Mesenchymal stem cell (in vitro differentiated cells and primary cell): ENCODE results near the gene MICAL3.
"Not testable (repeated sequence)": the region's sequence is repeated elsewhere in the genome, so short reads cannot be mapped to it uniquely, and the experiment has no call there.

ENCODE experiments used
- DNase-seq: peaks from one replicate; pipeline ENCODE4 v3.0.0-alpha.2; 2013
- H2AFZ ChIP-seq: one replicate; pipeline ENCODE4 v1.6.1; 2013; ENCODE audit warnings: low read depth, mild to moderate bottlenecking, control low read depth, inconsistent platforms, low read length, moderate library complexity
- H2AK5ac ChIP-seq: 2 replicates; pipeline ENCODE4 v1.6.1; 2013; ENCODE audit warnings: low read length, moderate library complexity, mild to moderate bottlenecking, inconsistent platforms; ENCODE audit not compliant: severe bottlenecking
- H2BK120ac ChIP-seq: one replicate; pipeline ENCODE4 v1.6.1; 2013; ENCODE audit warnings: low read depth, mild to moderate bottlenecking, inconsistent platforms, low read length, moderate library complexity
- H2BK12ac ChIP-seq, 2 experiments: one replicate each; pipeline ENCODE4 v1.6.1; 2013; ENCODE audit warnings: inconsistent platforms in 2 of 2, low read length in 2 of 2, mild to moderate bottlenecking in 2 of 2, moderate library complexity in 2 of 2, control low read depth in 1 of 2
- H2BK15ac ChIP-seq: one replicate; pipeline ENCODE4 v1.6.1; 2013; ENCODE audit warnings: mild to moderate bottlenecking, low read depth, inconsistent platforms; ENCODE audit not compliant: poor library complexity, severe bottlenecking
- H2BK5ac ChIP-seq: 2 replicates; pipeline ENCODE4 v1.6.1; 2013; ENCODE audit warnings: low read depth, mild to moderate bottlenecking, low read length, control low read depth, inconsistent platforms; ENCODE audit not compliant: poor library complexity, severe bottlenecking
- H3K14ac ChIP-seq, 2 experiments: one replicate each; pipeline ENCODE4 v1.6.1; 2013; ENCODE audit warnings: inconsistent platforms in 2 of 2, low read length in 2 of 2, control low read depth in 1 of 2, mild to moderate bottlenecking in 1 of 2, moderate library complexity in 1 of 2
- H3K18ac ChIP-seq, 2 experiments: one replicate each; pipeline ENCODE4 v1.6.1; 2013; ENCODE audit warnings: inconsistent platforms in 2 of 2, low read length in 2 of 2, control low read depth in 1 of 2, low read depth in 1 of 2, mild to moderate bottlenecking in 1 of 2
- H3K23ac ChIP-seq, 2 experiments: one replicate each; pipeline ENCODE4 v1.6.1; 2013; ENCODE audit warnings: inconsistent platforms in 2 of 2, low read length in 2 of 2, mild to moderate bottlenecking in 2 of 2, moderate library complexity in 2 of 2, control low read depth in 1 of 2
- H3K27ac ChIP-seq: 2 replicates; pipeline ENCODE4 v1.5.1; 2013; ENCODE audit warnings: mild to moderate bottlenecking, moderate library complexity, low read length, control low read depth, inconsistent platforms; ENCODE audit not compliant: poor library complexity, severe bottlenecking
- H3K27me3 ChIP-seq, 2 experiments: 2 replicates each; pipeline versions ENCODE4 v1.6.1 to v1.7.0; 2013; ENCODE audit warnings: low read length in 2 of 2, mild to moderate bottlenecking in 2 of 2, moderate library complexity in 2 of 2, control low read depth in 1 of 2, inconsistent platforms in 1 of 2; ENCODE audit not compliant: control insufficient read depth in 1 of 2, insufficient read depth in 1 of 2
- H3K36me3 ChIP-seq, 2 experiments: 2 replicates each; pipeline versions ENCODE4 v1.6.1 to v1.7.0; 2013; ENCODE audit warnings: low read length in 2 of 2, control low read depth in 1 of 2, inconsistent platforms in 1 of 2, low read depth in 1 of 2, mild to moderate bottlenecking in 1 of 2; ENCODE audit not compliant: insufficient read depth in 2 of 2, control insufficient read depth in 1 of 2
- H3K4ac ChIP-seq, 2 experiments: one replicate each; pipeline ENCODE4 v1.6.1; 2013; ENCODE audit warnings: inconsistent platforms in 2 of 2, low read length in 2 of 2, mild to moderate bottlenecking in 2 of 2, moderate library complexity in 2 of 2, control low read depth in 1 of 2, low read depth in 1 of 2
- H3K4me1 ChIP-seq: 2 replicates; pipeline ENCODE4 v1.6.1; 2013; ENCODE audit warnings: low read depth, low read length, control low read depth; ENCODE audit not compliant: control insufficient read depth, insufficient read depth
- H3K4me2 ChIP-seq: 2 replicates; pipeline ENCODE4 v1.6.1; 2013; ENCODE audit warnings: low read length, mild to moderate bottlenecking, inconsistent platforms; ENCODE audit not compliant: poor library complexity, severe bottlenecking
- H3K4me3 ChIP-seq, 2 experiments: 2 replicates each; pipeline versions ENCODE4 v1.5.1 to v1.7.0; 2013; ENCODE audit warnings: low read length in 2 of 2, mild to moderate bottlenecking in 2 of 2, control low read depth in 1 of 2, low read depth in 1 of 2; ENCODE audit not compliant: insufficient read depth in 1 of 2
- H3K79me1 ChIP-seq: replicated peaks from 2 replicates; pipeline ENCODE4 v1.6.1; 2013; ENCODE audit warnings: mild to moderate bottlenecking, control low read depth, low read length, inconsistent platforms; ENCODE audit not compliant: poor library complexity, severe bottlenecking
- H3K9ac ChIP-seq: 2 replicates; pipeline ENCODE4 v1.7.0; 2013; ENCODE audit warnings: mild to moderate bottlenecking, low read length, moderate library complexity
- H3K9me3 ChIP-seq: 2 replicates; pipeline ENCODE4 v1.7.0; 2013; ENCODE audit warnings: mild to moderate bottlenecking, low read length; ENCODE audit not compliant: control insufficient read depth
- H4K8ac ChIP-seq: one replicate; pipeline ENCODE4 v1.6.1; 2013; ENCODE audit warnings: inconsistent platforms, mild to moderate bottlenecking, low read length, moderate library complexity
- H4K91ac ChIP-seq: one replicate; pipeline ENCODE4 v1.6.1; 2013; ENCODE audit warnings: mild to moderate bottlenecking, low read length, inconsistent platforms
- WGBS: methylation state at CpG from one replicate; pipeline ENCODE4 v1.1.7; 2013; ENCODE audit warnings: mixed read lengths; 5-methylcytosine and 5-hydroxymethylcytosine counted together

MICAL3 gene

GRCh38 chr22:17985606-17986005, 38.8 kb downstream of the MICAL3 start:
- WGBS, result 87% methylated on average over 5 of the region's 5 CpGs
- H3K4me3 ChIP-seq, result no peak overlapping the region
- no peak for DNase-seq
- H2BK5ac ChIP-seq, result no peak overlapping the region
- no peak overlapping the region for H2BK120ac ChIP-seq
- no peak overlapping the region for H4K91ac ChIP-seq
- H2BK12ac ChIP-seq, result no peak overlapping the region
- no peak overlapping the region for H3K4ac ChIP-seq
- peaks cover 0 to 30% of the 10 kb centered on the region in 2 experiments for H3K36me3 ChIP-seq
- H3K9me3 ChIP-seq, result no peaks in the 10 kb centered on the region
- peak overlapping the region; percentile 22 for H4K8ac ChIP-seq
- no peak overlapping the region for H2AFZ ChIP-seq
- H2AK5ac ChIP-seq, result peak overlapping the region; percentile 12
- H3K9ac ChIP-seq, result no peak overlapping the region
- H3K23ac ChIP-seq, result no peak overlapping the region
- H3K14ac ChIP-seq, result no peak overlapping the region
- no peaks in the 10 kb centered on the region for H3K27me3 ChIP-seq
- no peaks in the 10 kb centered on the region for H3K79me1 ChIP-seq
- no peak overlapping the region for H3K4me2 ChIP-seq
- no peak overlapping the region for H3K18ac ChIP-seq
- H2BK15ac ChIP-seq, result no peak overlapping the region
- H3K27ac ChIP-seq, result no peak overlapping the region
- H3K4me1 ChIP-seq, result peaks cover 58% of the 10 kb centered on the region

DNA sequence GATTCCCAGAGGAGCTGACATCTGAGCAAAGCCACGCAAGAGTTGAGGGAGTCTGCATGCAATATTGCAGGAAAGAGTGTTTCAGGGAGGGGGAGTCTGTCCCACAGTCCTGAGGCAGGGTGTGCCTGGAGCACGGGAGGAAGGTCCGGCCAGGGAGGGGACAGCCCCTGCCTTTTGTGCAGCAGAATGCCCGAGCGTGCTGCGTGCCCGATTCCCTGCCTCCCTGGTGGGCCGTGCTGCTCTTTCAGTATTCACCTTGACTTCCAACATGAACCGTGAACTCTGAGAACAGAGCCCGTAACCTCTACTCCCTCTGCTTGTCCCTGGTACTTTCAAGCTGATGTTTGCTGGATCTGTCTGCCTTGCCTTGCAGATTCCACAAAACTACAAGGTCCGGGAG, 39.3 kb downstream of the MICAL3 start:
- not testable (repeated sequence) for H3K23ac ChIP-seq, DNase-seq, H4K91ac ChIP-seq, H2BK5ac ChIP-seq, H3K9me3 ChIP-seq, H3K4me2 ChIP-seq, H2AK5ac ChIP-seq, H2BK120ac ChIP-seq, H3K4me3 ChIP-seq, H3K27ac ChIP-seq, H3K14ac ChIP-seq, H2BK12ac ChIP-seq, H4K8ac ChIP-seq, H3K9ac ChIP-seq, H2AFZ ChIP-seq, H3K79me1 ChIP-seq, H3K27me3 ChIP-seq, H2BK15ac ChIP-seq, H3K18ac ChIP-seq, H3K4ac ChIP-seq
- H3K36me3 ChIP-seq, result peaks cover 0 to 31% of the 10 kb centered on the region in 2 experiments
- H3K4me1 ChIP-seq, result peaks cover 57% of the 10 kb centered on the region
- WGBS, result 83% methylated on average over 11 of the region's 11 CpGs

- H4K91ac ChIP-seq, result no peak overlapping the region
- H3K9me3 ChIP-seq, result no peaks in the 10 kb centered on the region
- no peak overlapping the region for H3K4me2 ChIP-seq
- H2BK12ac ChIP-seq, result peak overlapping the region in 1 of 2 experiments; percentile 28
- H3K14ac ChIP-seq, result no peak overlapping the region
- no peak overlapping the region for H2BK15ac ChIP-seq
- H2BK5ac ChIP-seq, result no peak overlapping the region
- H3K27me3 ChIP-seq, result no peaks in the 10 kb centered on the region
- H4K8ac ChIP-seq, result no peak overlapping the region
- DNase-seq, result no peak
- H2AK5ac ChIP-seq, result peak overlapping the region; percentile 55
- H2AFZ ChIP-seq, result no peak overlapping the region
- H3K36me3 ChIP-seq, result peaks cover 0 to 29% of the 10 kb centered on the region in 2 experiments
- H3K4me3 ChIP-seq, result no peak overlapping the region
- no peak overlapping the region for H2BK120ac ChIP-seq
- peaks cover 54% of the 10 kb centered on the region for H3K4me1 ChIP-seq
- no peak overlapping the region for H3K18ac ChIP-seq
- H3K9ac ChIP-seq, result no peak overlapping the region
- no peak overlapping the region for H3K23ac ChIP-seq
- 95% methylated on average over 8 of the region's 8 CpGs for WGBS
- peak overlapping the region; percentile 5 for H3K27ac ChIP-seq
- H3K79me1 ChIP-seq, result no peaks in the 10 kb centered on the region
- no peak overlapping the region for H3K4ac ChIP-seq
Observed at GRCh38 chr22:17984114-17984513, 40.2 kb downstream of the MICAL3 start.

DNA sequence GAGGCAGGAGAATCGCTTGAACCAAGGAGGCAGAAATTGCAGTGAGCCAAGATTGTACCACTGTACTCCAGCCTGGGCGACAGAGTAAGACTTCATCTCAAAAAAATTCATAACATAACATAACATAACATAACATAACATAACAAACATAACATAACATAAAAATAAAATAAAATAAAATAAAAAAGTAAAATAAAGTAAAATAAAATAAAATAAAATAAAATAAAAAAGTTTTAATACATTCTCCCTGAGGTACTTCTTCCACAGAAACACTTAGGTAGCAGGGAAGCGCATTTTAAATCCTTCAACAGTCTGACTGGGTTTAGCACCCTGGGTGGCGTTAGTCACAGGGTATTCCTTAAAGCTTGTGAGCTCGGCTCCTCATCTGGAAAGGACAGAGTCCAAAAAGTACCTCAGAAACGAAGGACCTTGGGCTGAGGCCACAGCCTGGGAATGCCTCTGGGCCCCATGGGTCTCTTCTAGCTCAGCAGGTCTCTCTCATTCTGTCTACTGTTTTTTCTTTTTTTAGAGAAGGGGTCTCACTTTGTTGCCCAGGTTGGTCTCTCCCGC, 41.7 kb downstream of the MICAL3 start:
- no peak overlapping the region for H2AFZ ChIP-seq
- peaks cover 44% of the 10 kb centered on the region for H3K4me1 ChIP-seq
- no peak overlapping the region for H3K9ac ChIP-seq
- H3K79me1 ChIP-seq, result no peaks in the 10 kb centered on the region
- H3K14ac ChIP-seq, result no peak overlapping the region
- H3K36me3 ChIP-seq, result peaks cover 0 to 23% of the 10 kb centered on the region in 2 experiments
- H3K27me3 ChIP-seq, result no peaks in the 10 kb centered on the region
- no peak overlapping the region for H2AK5ac ChIP-seq
- H3K27ac ChIP-seq, result no peak overlapping the region
- no peak overlapping the region for H2BK120ac ChIP-seq
- no peak overlapping the region for H3K18ac ChIP-seq
- H3K4ac ChIP-seq, result peak overlapping the region in 1 of 2 experiments; percentile 54
- H4K91ac ChIP-seq, result no peak overlapping the region
- WGBS, result 97% methylated on average over 6 of the region's 7 CpGs
- no peak for DNase-seq
- no peak overlapping the region for H3K4me2 ChIP-seq
- no peak overlapping the region for H2BK15ac ChIP-seq
- no peak overlapping the region for H3K23ac ChIP-seq
- no peak overlapping the region for H4K8ac ChIP-seq
- no peak overlapping the region for H3K4me3 ChIP-seq
- no peak overlapping the region for H2BK5ac ChIP-seq
- H3K9me3 ChIP-seq, result no peaks in the 10 kb centered on the region
- H2BK12ac ChIP-seq, result no peak overlapping the region
